Brain microvascular endothelial cell (primary cell): ENCODE data around the gene SEC14L3.

Experiments
- DNase-seq: peaks from one replicate; pipeline ENCODE4 v3.0.0-alpha.2; 2020
- H3K27ac ChIP-seq: fragments of 250-450 bp; sonication (Bioruptor Pico); 2 replicates; pipeline ENCODE4 v1.5.1; 2020; ENCODE audit warnings: mild to moderate bottlenecking, moderate library complexity
- H3K27me3 ChIP-seq: fragments of 250-450 bp; sonication (Bioruptor Pico); replicated peaks from 2 replicates; pipeline ENCODE4 v1.5.1; 2020; ENCODE audit warnings: mild to moderate bottlenecking
- H3K36me3 ChIP-seq: fragments of 250-450 bp; sonication (Bioruptor Pico); replicated peaks from 2 replicates; pipeline ENCODE4 v1.5.1; 2020; ENCODE audit warnings: mild to moderate bottlenecking
- H3K4me3 ChIP-seq: 2 replicates; pipeline ENCODE4 v1.5.1; 2011; ENCODE audit warnings: low read depth, mild to moderate bottlenecking, control low read depth, low read length, moderate library complexity
- CTCF ChIP-seq: IDR thresholded peaks from 2 replicates; pipeline ENCODE4 v1.5.1; 2011; ENCODE audit warnings: low read depth, mild to moderate bottlenecking, moderate library complexity, low read length, control low read depth, inconsistent platforms; ENCODE audit errors: missing control alignments
- in situ Hi-C: cut with HindIII; loops from 2 replicates; pipeline ENCODE4 v1.10.0; 2017; ENCODE audit warnings: low sequenced_read_pairs, low pct_ligation_motif_present

Gene SEC14L3

GRCh38 chr22:30423301-30423958, 48.4 kb downstream of the SEC14L3 start:
- DNase-seq: no peak
- TF ChIP-seq CTCF: no peak

GRCh38 chr22:30422481-30423300, 49.1 kb downstream of the SEC14L3 start:
- DNase-seq: peak; percentile 98
- Histone ChIP-seq H3K36me3 (peaks cover 30% of the 10 kb centered on the region), H3K27me3 (no peaks in the 10 kb centered on the region), H3K27ac (peak overlapping the region; percentile 99), H3K4me3 (peak overlapping the region; percentile 51)
- no peak for TF ChIP-seq CTCF
- in situ Hi-C loops: no loop called here

More at GRCh38 chr22:30423301-30423958, 48.4 kb downstream of the SEC14L3 start:
- in situ Hi-C loops: no loop called here
- H3K27ac ChIP-seq: peak overlapping the region; percentile 99
- no peaks in the 10 kb centered on the region for H3K27me3 ChIP-seq
- peaks cover 26% of the 10 kb centered on the region for H3K36me3 ChIP-seq
- peak overlapping the region; percentile 51 for H3K4me3 ChIP-seq

GRCh38 chr22:30421695-30422480, 49.9 kb downstream of the SEC14L3 start:
- Histone ChIP-seq H3K27me3 (no peaks in the 10 kb centered on the region), H3K36me3 (peaks cover 35% of the 10 kb centered on the region), H3K4me3 (peak overlapping the region; percentile 10), H3K27ac (peak overlapping the region; percentile 99)
- no peak for TF ChIP-seq CTCF
- DNase-seq: peak; percentile 54
- in situ Hi-C loops: no loop called here

- H3K27me3 ChIP-seq: no peaks in the 10 kb centered on the region
- H3K4me3 ChIP-seq: peak overlapping the region; percentile 7
- H3K27ac ChIP-seq: peak overlapping the region; percentile 99
- in situ Hi-C loops: no loop called here
- no peak for TF ChIP-seq CTCF
- DNase-seq: peak; percentile 90
- peaks cover 47% of the 10 kb centered on the region for H3K36me3 ChIP-seq
Observed at GRCh38 chr22:30420347-30421125, 51.3 kb downstream of the SEC14L3 start.

GRCh38 chr22:30416837-30417236, 55.0 kb downstream of the SEC14L3 start:
- H3K36me3 ChIP-seq: peaks cover 72% of the 10 kb centered on the region
- no peak for DNase-seq
- H3K4me3 ChIP-seq: no peak overlapping the region
- TF ChIP-seq CTCF: no peak
- peak overlapping the region; percentile 11 for H3K27ac ChIP-seq
- in situ Hi-C loops: no loop called here
- H3K27me3 ChIP-seq: no peaks in the 10 kb centered on the region
